OCI-LY1 (cell line): ENCODE data around the gene NUTM2B.
"Not testable (repeated sequence)": the region's sequence is repeated elsewhere in the genome, so short reads cannot be mapped to it uniquely, and the experiment has no call there.

ENCODE experiments used
- H2AFZ ChIP-seq: fragments of 200-600 bp; sonication (generic), shearing (Covaris generic); 2 replicates; pipeline ENCODE4 v1.6.0; 2014; ENCODE audit warnings: antibody characterized with exemption, mild to moderate bottlenecking, low read length
- H3F3A ChIP-seq: fragments of 200-600 bp; sonication (generic), shearing (Covaris generic); 2 replicates; pipeline ENCODE4 v1.6.0; 2014; ENCODE audit warnings: mild to moderate bottlenecking, antibody characterized with exemption, low read length, moderate library complexity; ENCODE audit not compliant: insufficient read depth
- H3K27ac ChIP-seq: fragments of 200-600 bp; sonication (generic); 2 replicates; pipeline ENCODE4 v1.5.1; 2014; ENCODE audit warnings: low read length, mixed run types, mild to moderate bottlenecking, low read depth; ENCODE audit not compliant: poor library complexity, severe bottlenecking
- H3K27me3 ChIP-seq: fragments of 200-600 bp; sonication (generic); 2 replicates; pipeline ENCODE4 v1.6.0; 2014; ENCODE audit warnings: antibody characterized with exemption, mild to moderate bottlenecking, low read length, moderate library complexity; ENCODE audit not compliant: insufficient read depth
- H3K36me3 ChIP-seq: fragments of 200-600 bp; sonication (generic); 2 replicates; pipeline ENCODE4 v1.6.1; 2014; ENCODE audit warnings: mild to moderate bottlenecking, antibody characterized with exemption, low read length, moderate library complexity, mixed read lengths; ENCODE audit not compliant: insufficient read depth
- H3K4me1 ChIP-seq: fragments of 200-600 bp; sonication (generic); 2 replicates; pipeline ENCODE4 v1.5.1; 2014; ENCODE audit warnings: mild to moderate bottlenecking, low read length, moderate library complexity; ENCODE audit not compliant: insufficient read depth, severe bottlenecking
- H3K4me2 ChIP-seq: fragments of 200-600 bp; sonication (generic), shearing (Covaris generic); 2 replicates; pipeline ENCODE4 v1.6.1; 2014; ENCODE audit warnings: low read length
- H3K4me3 ChIP-seq: fragments of 200-600 bp; sonication (generic); 2 replicates; pipeline ENCODE4 v1.5.1; 2014; ENCODE audit warnings: low read length, low read depth, mild to moderate bottlenecking, mixed read lengths; ENCODE audit not compliant: poor library complexity, severe bottlenecking
- H3K79me2 ChIP-seq: fragments of 200-600 bp; shearing (Covaris generic); 2 replicates; pipeline ENCODE4 v1.6.1; 2016; ENCODE audit warnings: mixed run types, low read length, mixed read lengths; ENCODE audit not compliant: insufficient read depth
- H3K9ac ChIP-seq: fragments of 200-600 bp; sonication (generic), shearing (Covaris generic); 2 replicates; pipeline ENCODE4 v1.6.1; 2014; ENCODE audit warnings: mild to moderate bottlenecking, low read length, mixed read lengths
- H3K9me2 ChIP-seq: fragments of 200-600 bp; sonication (generic), shearing (Covaris generic); 2 replicates; pipeline ENCODE4 v1.6.1; 2014; ENCODE audit warnings: low read depth, mild to moderate bottlenecking, low read length, mixed read lengths
- H3K9me3 ChIP-seq: fragments of 200-600 bp; shearing (Covaris generic); 2 replicates; pipeline ENCODE4 v1.6.1; 2014; ENCODE audit warnings: low read length, mixed read lengths
- H4K20me1 ChIP-seq: fragments of 200-600 bp; sonication (generic), shearing (Covaris generic); 2 replicates; pipeline ENCODE4 v1.6.0; 2016; ENCODE audit warnings: mild to moderate bottlenecking, low read length; ENCODE audit not compliant: insufficient read depth

NUTM2B gene

GRCh38 chr10:79697141-79697540 lies 5.9 kb upstream of the NUTM2B start:
- not testable (repeated sequence) for H3K4me1 ChIP-seq, H3K9me2 ChIP-seq, H3F3A ChIP-seq, H4K20me1 ChIP-seq, H3K4me2 ChIP-seq, H3K9ac ChIP-seq, H3K9me3 ChIP-seq, H2AFZ ChIP-seq, H3K4me3 ChIP-seq, H3K27ac ChIP-seq, H3K79me2 ChIP-seq, H3K36me3 ChIP-seq, H3K27me3 ChIP-seq

- not testable (repeated sequence) for H3K27me3 ChIP-seq, H3K79me2 ChIP-seq, H3K9me2 ChIP-seq, H3K36me3 ChIP-seq, H3K27ac ChIP-seq, H3K4me1 ChIP-seq, H2AFZ ChIP-seq, H3K9me3 ChIP-seq, H3F3A ChIP-seq, H4K20me1 ChIP-seq, H3K4me3 ChIP-seq, H3K9ac ChIP-seq, H3K4me2 ChIP-seq
Measured at GRCh38 chr10:79700381-79700944, 2.6 kb upstream of the NUTM2B start.

GRCh38 chr10:79707017-79707416 lies 4.0 kb downstream of the NUTM2B start:
- H3K9ac ChIP-seq, H4K20me1 ChIP-seq, H3K9me3 ChIP-seq, H3K27me3 ChIP-seq, H3K36me3 ChIP-seq, H3K27ac ChIP-seq, H3K4me2 ChIP-seq, H3F3A ChIP-seq, H3K9me2 ChIP-seq, H3K4me3 ChIP-seq, H2AFZ ChIP-seq, H3K79me2 ChIP-seq, H3K4me1 ChIP-seq: not testable (repeated sequence)

- H3K9me3 ChIP-seq, H3K27me3 ChIP-seq, H3K9me2 ChIP-seq, H2AFZ ChIP-seq, H3K79me2 ChIP-seq, H4K20me1 ChIP-seq, H3K4me1 ChIP-seq, H3F3A ChIP-seq, H3K4me3 ChIP-seq, H3K4me2 ChIP-seq, H3K9ac ChIP-seq, H3K27ac ChIP-seq, H3K36me3 ChIP-seq: not testable (repeated sequence)
Measured at GRCh38 chr10:79714976-79715375, 11.9 kb downstream of the NUTM2B start.

- not testable (repeated sequence) for H3K4me3 ChIP-seq, H3F3A ChIP-seq, H3K4me2 ChIP-seq, H3K9me2 ChIP-seq, H3K27me3 ChIP-seq, H3K27ac ChIP-seq, H2AFZ ChIP-seq, H3K79me2 ChIP-seq, H3K4me1 ChIP-seq, H4K20me1 ChIP-seq, H3K9ac ChIP-seq, H3K36me3 ChIP-seq, H3K9me3 ChIP-seq
Measured at GRCh38 chr10:79716917-79717579, 14.0 kb downstream of the NUTM2B start.

- not testable (repeated sequence) for H2AFZ ChIP-seq, H3K27me3 ChIP-seq, H3K27ac ChIP-seq, H3K4me1 ChIP-seq, H3K9me3 ChIP-seq, H3F3A ChIP-seq, H3K4me3 ChIP-seq, H3K9ac ChIP-seq, H3K79me2 ChIP-seq, H3K36me3 ChIP-seq, H3K4me2 ChIP-seq, H4K20me1 ChIP-seq, H3K9me2 ChIP-seq
Measured at GRCh38 chr10:79720000-79720399, 17.0 kb downstream of the NUTM2B start.

GRCh38 chr10:79726620-79727019 lies 23.6 kb downstream of the NUTM2B start:
- H3K36me3 ChIP-seq, H3K4me3 ChIP-seq, H3K9me3 ChIP-seq, H3K27me3 ChIP-seq, H3K79me2 ChIP-seq, H3K4me2 ChIP-seq, H3K9ac ChIP-seq, H2AFZ ChIP-seq, H3K4me1 ChIP-seq, H3F3A ChIP-seq, H3K9me2 ChIP-seq, H4K20me1 ChIP-seq, H3K27ac ChIP-seq: not testable (repeated sequence)

- not testable (repeated sequence) for H3K4me3 ChIP-seq, H3K79me2 ChIP-seq, H3K27me3 ChIP-seq, H3K36me3 ChIP-seq, H3K4me2 ChIP-seq, H2AFZ ChIP-seq, H3K9me2 ChIP-seq, H3F3A ChIP-seq, H3K4me1 ChIP-seq, H3K27ac ChIP-seq, H3K9ac ChIP-seq, H3K9me3 ChIP-seq, H4K20me1 ChIP-seq
Measured at GRCh38 chr10:79744844-79745243, 41.8 kb downstream of the NUTM2B start.
